Epithelial cell of prostate (primary cell): Measurements from ENCODE around the gene COMMD9.

ENCODE experiments used
- DNase-seq: peaks from one replicate; pipeline ENCODE4 v3.0.0-alpha.2; 2011; ENCODE audit warnings: low read depth, low spot score
- H3K27ac ChIP-seq: fragments of 450-650 bp; 2 replicates; pipeline ENCODE4 v1.5.1; 2017; ENCODE audit warnings: mild to moderate bottlenecking

The COMMD9 gene

GRCh38 chr11:36229091-36229705 lies 60.0 kb downstream of the COMMD9 start:
- no peak overlapping the region for H3K27ac ChIP-seq
- DNase-seq, result no peak

GRCh38 chr11:36228689-36229088 lies 60.5 kb downstream of the COMMD9 start:
- H3K27ac ChIP-seq, result no peak overlapping the region
- no peak for DNase-seq

DNA sequence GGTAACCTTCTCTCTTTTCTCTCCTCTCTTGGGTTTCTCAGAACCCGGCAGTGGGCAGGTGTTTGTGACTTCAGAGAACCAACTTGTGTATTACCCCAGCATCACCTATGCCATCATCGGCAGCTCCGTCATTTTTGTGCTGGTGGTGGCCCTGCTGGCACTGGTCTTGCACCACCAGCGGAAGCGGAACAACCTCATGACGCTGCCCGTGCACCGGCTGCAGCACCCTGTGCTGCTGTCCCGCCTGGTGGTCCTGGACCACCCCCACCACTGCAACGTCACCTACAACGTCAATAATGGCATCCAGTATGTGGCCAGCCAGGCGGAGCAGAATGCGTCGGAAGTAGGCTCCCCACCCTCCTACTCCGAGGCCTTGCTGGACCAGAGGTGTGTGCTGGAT lies 62.2 kb downstream of the COMMD9 start:
- no peak for DNase-seq
- no peak overlapping the region for H3K27ac ChIP-seq

DNA sequence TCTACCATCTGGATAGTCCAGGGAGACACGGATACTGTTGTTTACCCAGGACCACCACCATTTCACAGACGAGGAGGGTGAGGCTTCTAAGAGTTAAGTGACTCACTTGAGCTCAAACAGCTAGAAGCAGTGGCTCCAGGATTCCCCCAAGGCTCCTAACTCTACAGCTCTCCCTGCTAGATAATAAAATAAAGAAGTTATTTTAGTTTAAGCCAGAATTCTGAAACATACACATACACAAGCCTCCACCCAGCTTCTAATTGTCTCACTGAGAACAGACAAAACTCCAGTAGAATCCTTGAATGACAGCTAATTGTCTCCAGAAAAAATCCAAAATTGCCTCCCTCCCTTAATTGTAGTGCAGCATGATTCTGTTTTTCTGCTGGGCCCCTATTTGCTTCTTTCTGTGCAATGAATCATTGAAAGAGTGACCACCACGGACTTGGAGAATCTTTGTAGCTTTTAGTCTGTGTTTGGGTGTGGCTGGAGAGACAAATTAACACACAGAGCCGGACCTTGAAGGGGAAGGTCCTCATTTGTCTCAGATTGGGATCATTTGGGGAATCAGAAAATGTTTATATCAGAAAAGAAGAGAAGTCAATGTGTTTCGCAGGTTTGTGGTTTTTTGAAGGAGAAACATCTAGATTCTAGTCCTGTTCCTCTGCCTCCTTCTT lies 64.9 kb downstream of the COMMD9 start:
- H3K27ac ChIP-seq, result no peak overlapping the region
- DNase-seq, result no peak

DNA sequence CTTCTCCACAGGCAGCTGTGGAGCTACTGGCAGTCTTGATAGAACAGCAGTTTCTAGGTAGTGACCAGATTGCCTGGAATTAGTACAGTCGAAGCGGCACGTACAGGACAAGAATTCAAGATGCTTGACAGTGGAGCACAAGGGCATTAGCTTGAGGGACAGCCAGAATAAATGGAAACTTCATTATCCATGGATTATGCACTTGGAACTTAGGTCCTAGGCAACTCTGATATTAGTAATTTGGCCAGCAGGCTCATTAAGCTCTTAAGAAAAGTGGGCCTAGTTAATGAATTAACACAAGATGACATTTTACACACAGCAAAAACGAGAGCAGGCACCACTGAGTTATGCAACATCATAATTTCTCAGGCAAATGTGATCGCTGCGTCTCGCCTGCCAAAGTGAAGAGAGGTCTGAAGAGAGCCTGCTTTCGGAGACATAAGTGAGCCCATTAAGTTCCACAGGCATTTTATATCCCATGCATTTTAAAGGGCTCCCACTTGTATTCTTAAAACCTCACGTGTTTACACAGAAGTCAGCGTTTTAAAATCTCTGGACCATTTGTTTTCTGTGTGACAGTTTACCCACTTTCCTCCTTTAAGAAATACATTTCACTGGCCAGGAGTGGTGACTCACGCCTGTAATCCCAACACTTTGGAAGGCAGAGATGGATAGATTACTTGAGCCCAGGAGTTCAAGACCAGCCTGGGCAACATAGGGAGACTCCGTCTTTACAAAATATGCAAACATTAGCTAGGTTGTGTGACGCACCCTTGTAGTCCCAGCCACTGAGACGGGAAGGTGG lies 66.2 kb downstream of the COMMD9 start:
- H3K27ac ChIP-seq, result no peak overlapping the region
- no peak for DNase-seq
